SK-N-MC (cell line): Measurements from ENCODE around the gene MET.

Source experiments
- EZH2 ChIP-seq: fragments of 200-600 bp; sonication (generic); IDR thresholded peaks from one replicate; pipeline ENCODE4 v1.6.1; 2017; ENCODE audit warnings: antibody characterized with exemption
- FOXP2 ChIP-seq: optimal IDR thresholded peaks from 2 replicates; pipeline ENCODE3; 2011; ENCODE audit warnings: mild to moderate bottlenecking, moderate library complexity; ENCODE audit not compliant: insufficient read depth; ENCODE audit errors: extremely low read length, control extremely low read depth
- POLR2AphosphoS5 ChIP-seq: IDR thresholded peaks from 2 replicates; pipeline ENCODE4 v1.6.1; 2012; ENCODE audit warnings: mild to moderate bottlenecking, low read depth, low read length, borderline replicate concordance

- TF ChIP-seq EZH2 (no peak), POLR2AphosphoS5 (no peak), FOXP2 (no peak)
Observed at GRCh38 chr7:116704650-116705228, 32.7 kb downstream of the MET start.
